ENCODE results near the gene CACNA1D.
"Not testable (repeated sequence)": the region's sequence is repeated elsewhere in the genome, so short reads cannot be mapped to it uniquely, and the experiment has no call there.

The CACNA1D gene

GRCh38 chr3:53618524-53618906, 124.1 kb downstream of the CACNA1D start:
- no peak for DNase-seq

- no peak for DNase-seq
These were observed 124.5 kb downstream of the CACNA1D start for GRCh38 chr3:53618936-53619335.

GRCh38 chr3:53624061-53624857, 129.8 kb downstream of the CACNA1D start:
- DNase-seq: no peak

- no peak for DNase-seq
These were observed 132.5 kb downstream of the CACNA1D start for GRCh38 chr3:53626876-53627275.

- DNase-seq: no peak
These were observed 134.4 kb downstream of the CACNA1D start for GRCh38 chr3:53628536-53629401.

- no peak for DNase-seq
These were observed 135.0 kb downstream of the CACNA1D start for GRCh38 chr3:53629402-53629723.

- DNase-seq: no peak
These were observed 136.1 kb downstream of the CACNA1D start for GRCh38 chr3:53630547-53630946.

GRCh38 chr3:53633197-53633787, 138.9 kb downstream of the CACNA1D start:
- no peak for DNase-seq

GRCh38 chr3:53635041-53635440, 140.6 kb downstream of the CACNA1D start:
- no peak for DNase-seq

- not testable (repeated sequence) for DNase-seq
These were observed 144.4 kb downstream of the CACNA1D start for GRCh38 chr3:53638806-53639205.

- no peak for DNase-seq
These were observed 147.0 kb downstream of the CACNA1D start for GRCh38 chr3:53641397-53641796.

- DNase-seq: no peak
These were observed 147.8 kb downstream of the CACNA1D start for GRCh38 chr3:53642211-53642610.

GRCh38 chr3:53643757-53644156, 149.3 kb downstream of the CACNA1D start:
- DNase-seq: no peak

GRCh38 chr3:53645754-53646153, 151.3 kb downstream of the CACNA1D start:
- DNase-seq: no peak

- no peak for DNase-seq
These were observed 152.3 kb downstream of the CACNA1D start for GRCh38 chr3:53646723-53647122.

GRCh38 chr3:53649816-53650215, 155.4 kb downstream of the CACNA1D start:
- DNase-seq: no peak

- no peak for DNase-seq
These were observed 156.0 kb downstream of the CACNA1D start for GRCh38 chr3:53650424-53650823.

- no peak for DNase-seq
These were observed 156.7 kb downstream of the CACNA1D start for GRCh38 chr3:53650928-53651661.

- no peak for DNase-seq
These were observed 157.5 kb downstream of the CACNA1D start for GRCh38 chr3:53651927-53652326.

GRCh38 chr3:53657651-53658050, 163.2 kb downstream of the CACNA1D start:
- DNase-seq: no peak

GRCh38 chr3:53658613-53659193, 164.3 kb downstream of the CACNA1D start:
- DNase-seq: no peak

- no peak for DNase-seq
These were observed 165.6 kb downstream of the CACNA1D start for GRCh38 chr3:53659996-53660395.

GRCh38 chr3:53661480-53661879, 167.1 kb downstream of the CACNA1D start:
- no peak for DNase-seq
